Mucosa of descending colon (tissue), 3 donors: ENCODE data around the gene NNT. TPM values are rescaled to one million over a fixed set of nuclear protein-coding genes. Genes with fewer than 3 reads are reported as not detected.

Experiments used
- ATAC-seq: fragments of 200-7000 bp; cut with Tn5 transposase; one replicate; pipeline ENCODE4 v1.9.1; 2020; ENCODE audit warnings: mild to moderate bottlenecking, moderate library complexity
- DNase-seq, 3 donors: peaks; one replicate each; pipeline ENCODE4 v3.0.0-alpha.2; 2020
- H3K36me3 ChIP-seq: fragments of 200-600 bp; one replicate; pipeline ENCODE4 v1.8.0; 2021; ENCODE audit warnings: low read depth, mild to moderate bottlenecking
- H3K4me1 ChIP-seq: fragments of 200-600 bp; one replicate; pipeline ENCODE4 v1.8.0; 2021; ENCODE audit warnings: low read depth, mild to moderate bottlenecking
- H3K4me3 ChIP-seq: fragments of 200-600 bp; one replicate; pipeline ENCODE4 v1.8.0; 2021; ENCODE audit warnings: mild to moderate bottlenecking
- H3K9me3 ChIP-seq: fragments of 200-600 bp; one replicate; pipeline ENCODE4 v1.8.0; 2021; ENCODE audit warnings: mild to moderate bottlenecking
- intact Hi-C, 2 donors: fragments of 100-400 bp; cut with DNase I in 1 of 2; cut with micrococcal nuclease in 1 of 2; formaldehyde crosslinking; loops; one replicate each; pipeline versions ENCODE4 v1.11.0 to v1.11.1; 2022; cut with DNase I, micrococcal nuclease
- total RNA-seq, 3 donors: library from RNA; stranded (reverse); fragmentation: NEBNext Ultra II Directional in 2 of 3; extraction: Animal tissue kit (Norgen Biotek cat#: 25700) in 2 of 3; gene quantifications; one replicate each; pipeline versions ENCODE4 v1.2.1 to v1.2.4, GENCODE V29; 2021 to 2023
- TF ChIP-seq, protein P1 (sequence below): fragments of 200-600 bp; IDR thresholded peaks from one replicate; pipeline ENCODE4 v1.8.0; 2022; ENCODE audit warnings: antibody characterized with exemption, mild to moderate bottlenecking
- donor health status: DM: no; HTN: no; CAD: no; lungs with moderate emphysema.
- donor health status: DM: no; HTN: no; CAD: no.
- donor health status: DM: no; HTN: yes; CAD: no.

Gene NNT
- total RNA-seq, 3 donors from 2014 or later, result 111 to 121 (median 119) TPM

DNA sequence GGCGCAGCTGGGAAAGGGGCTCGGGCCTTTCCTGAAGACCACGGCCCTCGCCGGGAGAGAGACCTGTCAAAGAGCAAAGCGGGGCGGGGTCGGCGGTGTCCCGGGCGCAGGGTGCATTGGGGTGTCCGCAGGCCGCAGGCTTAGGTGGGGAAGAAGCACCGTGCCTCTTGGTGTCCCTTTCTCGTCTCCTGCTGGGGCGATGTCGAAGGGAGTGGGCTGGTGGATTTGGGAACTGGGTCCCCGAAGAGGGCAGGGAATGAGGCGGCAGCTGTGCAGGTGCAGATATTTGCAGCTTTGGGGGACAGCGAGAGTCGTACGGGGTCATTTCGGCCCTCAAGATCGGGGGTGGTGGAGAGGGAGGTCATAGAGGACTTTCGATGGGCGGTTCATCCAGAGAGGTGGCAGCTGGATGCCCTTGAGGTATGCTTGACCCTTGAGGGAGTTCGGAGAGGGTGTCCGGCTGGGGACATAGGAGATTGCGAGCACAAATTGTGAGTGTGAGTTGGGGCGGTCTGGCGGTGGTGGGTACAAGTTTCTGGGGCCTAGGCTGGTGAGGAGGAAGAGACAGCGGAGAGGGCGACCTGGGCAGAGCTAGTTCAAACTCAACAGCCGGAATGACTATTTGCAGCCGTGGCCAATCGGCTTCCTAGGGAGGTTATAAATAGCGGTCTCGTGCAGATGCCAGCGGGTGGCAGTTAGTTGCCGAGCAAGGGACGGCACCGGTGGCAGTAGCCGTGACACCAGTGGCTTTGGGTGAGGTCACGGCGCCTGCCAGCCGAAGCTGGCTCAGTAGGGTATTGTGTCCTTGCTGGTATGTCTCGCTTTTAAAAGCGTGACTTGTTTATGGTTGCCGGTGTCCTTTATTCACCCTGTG is 601 bp downstream of the NNT start:
- TF ChIP-seq, protein P1, sequence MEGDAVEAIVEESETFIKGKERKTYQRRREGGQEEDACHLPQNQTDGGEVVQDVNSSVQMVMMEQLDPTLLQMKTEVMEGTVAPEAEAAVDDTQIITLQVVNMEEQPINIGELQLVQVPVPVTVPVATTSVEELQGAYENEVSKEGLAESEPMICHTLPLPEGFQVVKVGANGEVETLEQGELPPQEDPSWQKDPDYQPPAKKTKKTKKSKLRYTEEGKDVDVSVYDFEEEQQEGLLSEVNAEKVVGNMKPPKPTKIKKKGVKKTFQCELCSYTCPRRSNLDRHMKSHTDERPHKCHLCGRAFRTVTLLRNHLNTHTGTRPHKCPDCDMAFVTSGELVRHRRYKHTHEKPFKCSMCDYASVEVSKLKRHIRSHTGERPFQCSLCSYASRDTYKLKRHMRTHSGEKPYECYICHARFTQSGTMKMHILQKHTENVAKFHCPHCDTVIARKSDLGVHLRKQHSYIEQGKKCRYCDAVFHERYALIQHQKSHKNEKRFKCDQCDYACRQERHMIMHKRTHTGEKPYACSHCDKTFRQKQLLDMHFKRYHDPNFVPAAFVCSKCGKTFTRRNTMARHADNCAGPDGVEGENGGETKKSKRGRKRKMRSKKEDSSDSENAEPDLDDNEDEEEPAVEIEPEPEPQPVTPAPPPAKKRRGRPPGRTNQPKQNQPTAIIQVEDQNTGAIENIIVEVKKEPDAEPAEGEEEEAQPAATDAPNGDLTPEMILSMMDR, result no peak
- intact Hi-C loops, result no loop called here
- no peaks in the 10 kb centered on the region for H3K9me3 ChIP-seq
- DNase-seq (peak; percentile 75 to 87 (median 78)), ATAC-seq (peak; percentile 86)
- H3K4me3 ChIP-seq, result peak overlapping the region; percentile 37
- no peaks in the 10 kb centered on the region for H3K36me3 ChIP-seq
- no peaks in the 10 kb centered on the region for H3K4me1 ChIP-seq

GRCh38 chr5:43604699-43605098 is 1.7 kb downstream of the NNT start:
- intact Hi-C loops, result no loop called here
- Histone ChIP-seq H3K36me3 (no peaks in the 10 kb centered on the region), H3K9me3 (no peaks in the 10 kb centered on the region), H3K4me3 (no peak overlapping the region), H3K4me1 (no peaks in the 10 kb centered on the region)
- no peak for ATAC-seq
- DNase-seq, result no peak
- TF ChIP-seq, protein P1, result no peak

DNA sequence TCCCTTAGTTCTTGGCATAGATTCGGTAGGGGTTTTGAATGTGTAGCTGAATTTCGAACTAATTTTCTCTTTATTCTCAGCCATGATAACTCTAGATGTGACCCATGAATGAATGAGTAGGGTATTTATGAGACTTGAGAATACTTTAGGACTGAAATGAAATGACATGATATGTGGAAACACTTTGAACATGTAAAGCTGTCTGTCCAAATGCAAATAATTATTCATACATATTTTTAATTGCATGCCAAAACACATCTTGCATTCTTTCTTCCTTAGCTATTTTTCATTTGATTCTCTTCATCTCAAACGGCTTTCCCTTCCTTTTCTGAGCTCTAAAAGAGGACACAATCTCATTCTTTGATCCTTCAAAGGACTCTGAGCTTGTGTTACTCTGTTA is 3.4 kb downstream of the NNT start:
- TF ChIP-seq, protein P1, result no peak
- H3K4me3 ChIP-seq, result no peak overlapping the region
- ATAC-seq (no peak), DNase-seq (no peak)
- H3K36me3 ChIP-seq, result no peaks in the 10 kb centered on the region
- intact Hi-C loops, result no loop called here
- no peaks in the 10 kb centered on the region for H3K9me3 ChIP-seq
- H3K4me1 ChIP-seq, result no peaks in the 10 kb centered on the region

GRCh38 chr5:43608406-43608805 is 5.4 kb downstream of the NNT start:
- DNase-seq (no peak), ATAC-seq (no peak)
- no peak overlapping the region for H3K4me3 ChIP-seq
- peaks cover under 1% of the 10 kb centered on the region for H3K36me3 ChIP-seq
- intact Hi-C loops, result no loop called here
- H3K9me3 ChIP-seq, result no peaks in the 10 kb centered on the region
- no peaks in the 10 kb centered on the region for H3K4me1 ChIP-seq
- TF ChIP-seq, protein P1, result no peak

DNA sequence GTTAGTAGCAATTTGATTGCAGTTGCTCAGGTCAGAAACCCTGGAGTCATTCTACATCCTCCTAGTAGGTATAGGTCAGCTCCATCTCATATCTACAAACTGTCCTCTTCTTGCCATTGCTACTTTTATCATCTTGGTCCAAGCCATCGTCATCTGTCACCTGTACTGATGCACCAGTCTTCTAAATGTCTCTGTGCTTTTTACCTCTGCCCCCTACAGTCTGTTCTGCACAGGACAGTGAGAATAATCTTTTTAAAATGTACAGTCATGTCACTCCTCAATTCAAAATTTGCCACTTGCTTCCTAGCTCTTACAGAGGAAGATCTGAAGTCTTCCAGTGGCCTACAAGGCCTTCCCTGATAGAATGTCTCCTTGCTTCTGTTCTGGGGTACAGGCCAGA is 6.8 kb downstream of the NNT start:
- TF ChIP-seq, protein P1, result no peak
- intact Hi-C loops, result no loop called here
- peak; percentile 35 for ATAC-seq
- Histone ChIP-seq H3K4me3 (no peak overlapping the region), H3K4me1 (no peaks in the 10 kb centered on the region), H3K9me3 (no peaks in the 10 kb centered on the region), H3K36me3 (peaks cover 4% of the 10 kb centered on the region)
- no peak for DNase-seq
